ENCODE measurements around the gene VWA5A. TPM values are rescaled to one million over a fixed set of nuclear protein-coding genes. Genes with fewer than 3 reads are reported as not detected.
"Not testable (repeated sequence)": the region's sequence is repeated elsewhere in the genome, so short reads cannot be mapped to it uniquely, and the experiment has no call there.

VWA5A gene
- polyA plus RNA-seq, 1 donor from 2014 or later = 12.8 TPM

GRCh38 chr11:124115782-124116616 is 749 bp downstream of the VWA5A start:
- H3K4me3 Mint-ChIP-seq = peak overlapping the region; percentile 78 to 96 (median 88)
- peaks cover under 1% of the 10 kb centered on the region for H3K27me3 Mint-ChIP-seq
- H3K27ac Mint-ChIP-seq = no peak overlapping the region
- H3K36me3 Mint-ChIP-seq = peaks cover 8% of the 10 kb centered on the region
- H3K4me1 Mint-ChIP-seq = peaks cover 7 to 22% (median 15%) of the 10 kb centered on the region in 3 donors
- no peaks in the 10 kb centered on the region for H3K9me3 Mint-ChIP-seq

GRCh38 chr11:124119103-124119502 is 3.9 kb downstream of the VWA5A start:
- Mint-ChIP-seq H3K36me3 (peaks cover 16% of the 10 kb centered on the region), H3K27me3 (no peaks in the 10 kb centered on the region), H3K9me3 (no peaks in the 10 kb centered on the region), H3K4me1 (peaks cover 6 to 22% (median 15%) of the 10 kb centered on the region in 3 donors), H3K27ac (no peak overlapping the region), H3K4me3 (no peak overlapping the region)

- H3K27me3 Mint-ChIP-seq = no peaks in the 10 kb centered on the region
- H3K4me3 Mint-ChIP-seq = no peak overlapping the region
- peaks cover 3 to 13% (median 9%) of the 10 kb centered on the region in 3 donors for H3K4me1 Mint-ChIP-seq
- H3K27ac Mint-ChIP-seq = no peak overlapping the region
- peaks cover 0 to 1% (median 0%) of the 10 kb centered on the region in 3 donors for H3K9me3 Mint-ChIP-seq
- peaks cover 21% of the 10 kb centered on the region for H3K36me3 Mint-ChIP-seq
These were observed 5.6 kb downstream of the VWA5A start for GRCh38 chr11:124120891-124121290.

GRCh38 chr11:124122123-124122522 is 6.9 kb downstream of the VWA5A start:
- Mint-ChIP-seq H3K36me3 (peaks cover 22% of the 10 kb centered on the region), H3K9me3 (peaks cover 0 to 1% (median 0%) of the 10 kb centered on the region in 3 donors), H3K4me3 (no peak overlapping the region), H3K27me3 (no peaks in the 10 kb centered on the region), H3K27ac (no peak overlapping the region), H3K4me1 (peaks cover 3 to 7% (median 6%) of the 10 kb centered on the region in 3 donors)

- Mint-ChIP-seq H3K36me3 (peaks cover 23% of the 10 kb centered on the region), H3K27me3 (no peaks in the 10 kb centered on the region), H3K9me3 (peaks cover 0 to 5% (median 3%) of the 10 kb centered on the region in 3 donors), H3K27ac (peak overlapping the region in 1 of 3 donors; percentile 71), H3K4me1 (peaks cover 0 to 2% (median 0%) of the 10 kb centered on the region in 3 donors), H3K4me3 (no peak overlapping the region)
These were observed 8.4 kb downstream of the VWA5A start for GRCh38 chr11:124123622-124124021.

- peaks cover 17% of the 10 kb centered on the region for H3K36me3 Mint-ChIP-seq
- not testable (repeated sequence) for H3K4me1 Mint-ChIP-seq, H3K9me3 Mint-ChIP-seq, H3K27me3 Mint-ChIP-seq, H3K4me3 Mint-ChIP-seq, H3K27ac Mint-ChIP-seq
These were observed 11.9 kb downstream of the VWA5A start for GRCh38 chr11:124127134-124127533.

GRCh38 chr11:124143034-124143433 is 27.8 kb downstream of the VWA5A start:
- Mint-ChIP-seq H3K27ac (peak overlapping the region in 1 of 3 donors; percentile 48), H3K27me3 (no peaks in the 10 kb centered on the region), H3K9me3 (peaks cover 2 to 12% (median 12%) of the 10 kb centered on the region in 3 donors), H3K36me3 (peaks cover 11% of the 10 kb centered on the region), H3K4me3 (no peak overlapping the region), H3K4me1 (no peaks in the 10 kb centered on the region)

- H3K9me3 Mint-ChIP-seq = no peaks in the 10 kb centered on the region
- no peaks in the 10 kb centered on the region for H3K27me3 Mint-ChIP-seq
- H3K36me3 Mint-ChIP-seq = peaks cover 5% of the 10 kb centered on the region
- peaks cover 0 to 9% (median 0%) of the 10 kb centered on the region in 3 donors for H3K4me1 Mint-ChIP-seq
- no peak overlapping the region for H3K4me3 Mint-ChIP-seq
- H3K27ac Mint-ChIP-seq = no peak overlapping the region
These were observed 32.7 kb downstream of the VWA5A start for GRCh38 chr11:124147951-124148350.

- Mint-ChIP-seq H3K4me1 (peaks cover 0 to 9% (median 0%) of the 10 kb centered on the region in 3 donors), H3K36me3 (no peaks in the 10 kb centered on the region), H3K27ac (peak overlapping the region in 1 of 3 donors; percentile 0), H3K9me3 (no peaks in the 10 kb centered on the region), H3K4me3 (no peak overlapping the region), H3K27me3 (peaks cover 2% of the 10 kb centered on the region)
These were observed 35.4 kb downstream of the VWA5A start for GRCh38 chr11:124150684-124151083.

- Mint-ChIP-seq H3K4me3 (no peak overlapping the region), H3K4me1 (peaks cover 0 to 9% (median 0%) of the 10 kb centered on the region in 3 donors), H3K27ac (no peak overlapping the region), H3K9me3 (no peaks in the 10 kb centered on the region), H3K36me3 (no peaks in the 10 kb centered on the region), H3K27me3 (peaks cover 2% of the 10 kb centered on the region)
These were observed 37.6 kb downstream of the VWA5A start for GRCh38 chr11:124152770-124153407.

GRCh38 chr11:124153821-124154220 is 38.6 kb downstream of the VWA5A start:
- Mint-ChIP-seq H3K4me1 (peaks cover 0 to 9% (median 0%) of the 10 kb centered on the region in 3 donors), H3K4me3 (no peak overlapping the region), H3K36me3 (no peaks in the 10 kb centered on the region), H3K9me3 (peaks cover 0 to 3% (median 0%) of the 10 kb centered on the region in 3 donors), H3K27me3 (peaks cover 4% of the 10 kb centered on the region), H3K27ac (no peak overlapping the region)

- H3K27me3 Mint-ChIP-seq = peaks cover 3% of the 10 kb centered on the region
- no peak overlapping the region for H3K4me3 Mint-ChIP-seq
- peaks cover 0 to 6% (median 0%) of the 10 kb centered on the region in 3 donors for H3K9me3 Mint-ChIP-seq
- H3K4me1 Mint-ChIP-seq = no peaks in the 10 kb centered on the region
- H3K27ac Mint-ChIP-seq = no peak overlapping the region
- no peaks in the 10 kb centered on the region for H3K36me3 Mint-ChIP-seq
These were observed 44.2 kb downstream of the VWA5A start for GRCh38 chr11:124159481-124159880.

GRCh38 chr11:124160986-124161385 is 45.7 kb downstream of the VWA5A start:
- peaks cover 2% of the 10 kb centered on the region for H3K27me3 Mint-ChIP-seq
- H3K9me3 Mint-ChIP-seq = peaks cover 0 to 6% (median 0%) of the 10 kb centered on the region in 3 donors
- H3K4me1 Mint-ChIP-seq = no peaks in the 10 kb centered on the region
- no peak overlapping the region for H3K4me3 Mint-ChIP-seq
- no peak overlapping the region for H3K27ac Mint-ChIP-seq
- H3K36me3 Mint-ChIP-seq = no peaks in the 10 kb centered on the region

GRCh38 chr11:124167826-124168231 is 52.6 kb downstream of the VWA5A start:
- H3K27me3 Mint-ChIP-seq = peaks cover 3% of the 10 kb centered on the region
- no peaks in the 10 kb centered on the region for H3K4me1 Mint-ChIP-seq

GRCh38 chr11:124168796-124169195 is 53.5 kb downstream of the VWA5A start:
- no peaks in the 10 kb centered on the region for H3K36me3 Mint-ChIP-seq
- no peaks in the 10 kb centered on the region for H3K9me3 Mint-ChIP-seq
- no peak overlapping the region for H3K4me3 Mint-ChIP-seq
- H3K27me3 Mint-ChIP-seq = peaks cover 3% of the 10 kb centered on the region
- H3K27ac Mint-ChIP-seq = no peak overlapping the region
- H3K4me1 Mint-ChIP-seq = no peaks in the 10 kb centered on the region

More at GRCh38 chr11:124167826-124168231, 52.6 kb downstream of the VWA5A start:
- Mint-ChIP-seq H3K27ac (no peak overlapping the region), H3K4me3 (no peak overlapping the region), H3K9me3 (peaks cover 0 to 3% (median 0%) of the 10 kb centered on the region in 3 donors), H3K36me3 (no peaks in the 10 kb centered on the region)

Measured in IgD-negative memory B cell (primary cell).